ENCODE data around the gene ALDH1A1. TPM values are rescaled to one million over a fixed set of nuclear protein-coding genes. Genes with fewer than 3 reads are reported as not detected.
A peak's percentile ranks its signal among the peaks of the same experiment; 100 is the strongest.

ALDH1A1 gene
- total RNA-seq, 1 experiment from 2014 or later = 17.7 TPM

- H3K4me1 Mint-ChIP-seq (ENCODE audit: low read depth, unreplicated experiment) = peaks cover 48% of the 10 kb centered on the region
- no peaks in the 10 kb centered on the region for H3K36me3 Mint-ChIP-seq (ENCODE audit: insufficient read depth, unreplicated experiment)
- no peaks in the 10 kb centered on the region for H3K27me3 Mint-ChIP-seq (ENCODE audit: unreplicated experiment)
- intact Hi-C loops (cut with micrococcal nuclease; ENCODE audit: unreplicated experiment) = loop anchor here (5.0 kb wide), 1 partner anchor 41 kb away; no protein-coding TSS in a partner anchor
- CTCF ChIA-PET = no interaction called here
- H3K27ac Mint-ChIP-seq (ENCODE audit: unreplicated experiment) = no peak overlapping the region
- no peak for TF ChIP-seq CTCF (IDR thresholded peaks at IDR 0.05; ENCODE audit: unreplicated experiment)
- no TSS peak for BruUV-seq (replicated peaks)
- no peaks in the 10 kb centered on the region for H3K9me3 Mint-ChIP-seq (ENCODE audit: low read depth, unreplicated experiment)
- H3K4me3 Mint-ChIP-seq (ENCODE audit: low read depth, unreplicated experiment) = no peak overlapping the region
- no peak for DNase-seq
These were observed 28.6 kb upstream of the ALDH1A1 start for GRCh38 chr9:72981433-72981832.

GRCh38 chr9:72980600-72981265 lies 27.9 kb upstream of the ALDH1A1 start:
- intact Hi-C loops (cut with micrococcal nuclease; ENCODE audit: unreplicated experiment) = loop anchor here (5.0 kb wide), 1 partner anchor 42 kb away; no protein-coding TSS in a partner anchor
- no peak for TF ChIP-seq CTCF (IDR thresholded peaks at IDR 0.05; ENCODE audit: unreplicated experiment)
- CTCF ChIA-PET = no interaction called here
- Mint-ChIP-seq H3K9me3 (ENCODE audit: low read depth, unreplicated experiment) (no peaks in the 10 kb centered on the region), H3K36me3 (ENCODE audit: insufficient read depth, unreplicated experiment) (no peaks in the 10 kb centered on the region), H3K27ac (ENCODE audit: unreplicated experiment) (peak overlapping the region; percentile 55), H3K4me1 (ENCODE audit: low read depth, unreplicated experiment) (peaks cover 48% of the 10 kb centered on the region), H3K27me3 (ENCODE audit: unreplicated experiment) (no peaks in the 10 kb centered on the region), H3K4me3 (ENCODE audit: low read depth, unreplicated experiment) (no peak overlapping the region)
- no peak for DNase-seq
- no TSS peak for BruUV-seq (replicated peaks)

- TF ChIP-seq CTCF (IDR thresholded peaks at IDR 0.05; ENCODE audit: unreplicated experiment) = no peak
- Mint-ChIP-seq H3K27ac (ENCODE audit: unreplicated experiment) (peak overlapping the region; percentile 55), H3K9me3 (ENCODE audit: low read depth, unreplicated experiment) (no peaks in the 10 kb centered on the region), H3K4me1 (ENCODE audit: low read depth, unreplicated experiment) (peaks cover 48% of the 10 kb centered on the region), H3K27me3 (ENCODE audit: unreplicated experiment) (no peaks in the 10 kb centered on the region), H3K36me3 (ENCODE audit: insufficient read depth, unreplicated experiment) (no peaks in the 10 kb centered on the region), H3K4me3 (ENCODE audit: low read depth, unreplicated experiment) (no peak overlapping the region)
- BruUV-seq (replicated peaks) = no TSS peak
- CTCF ChIA-PET = no interaction called here
- DNase-seq = no peak
- intact Hi-C loops (cut with micrococcal nuclease; ENCODE audit: unreplicated experiment) = loop anchor here (5.0 kb wide), 1 partner anchor 42 kb away; no protein-coding TSS in a partner anchor
These were observed 27.3 kb upstream of the ALDH1A1 start for GRCh38 chr9:72980183-72980582.

- intact Hi-C loops (cut with micrococcal nuclease; ENCODE audit: unreplicated experiment) = loop anchor here (5.0 kb wide), 1 partner anchor 43 kb away; no protein-coding TSS in a partner anchor
- no peaks in the 10 kb centered on the region for H3K9me3 Mint-ChIP-seq (ENCODE audit: low read depth, unreplicated experiment)
- no TSS peak for BruUV-seq (replicated peaks)
These were observed 26.7 kb upstream of the ALDH1A1 start for GRCh38 chr9:72979405-72980100.

More at GRCh38 chr9:72979405-72980100, 26.7 kb upstream of the ALDH1A1 start:
- Mint-ChIP-seq H3K36me3 (ENCODE audit: insufficient read depth, unreplicated experiment) (no peaks in the 10 kb centered on the region), H3K27me3 (ENCODE audit: unreplicated experiment) (no peaks in the 10 kb centered on the region), H3K4me1 (ENCODE audit: low read depth, unreplicated experiment) (peaks cover 45% of the 10 kb centered on the region), H3K4me3 (ENCODE audit: low read depth, unreplicated experiment) (no peak overlapping the region), H3K27ac (ENCODE audit: unreplicated experiment) (no peak overlapping the region)
- CTCF ChIA-PET = no interaction called here
- peak; percentile 24 for DNase-seq
- TF ChIP-seq CTCF (IDR thresholded peaks at IDR 0.05; ENCODE audit: unreplicated experiment) = no peak
